Measurements from ENCODE around the gene DDX52. TPM values are rescaled to one million over a fixed set of nuclear protein-coding genes. Genes with fewer than 3 reads are reported as not detected.

Gene DDX52
- total and polyA plus RNA-seq, 2 of the 13 experiments (the other 11 are each of a cell fraction or from before 2014, with no cell fraction given): 8.9 to 36.1 TPM

- TF ChIP-seq ZNF407 (CRISPR knock-in tag; IDR thresholded peaks at IDR 0.05; ENCODE audit: not compliant biosample characterization) (peak; percentile 83), ESRRA (CRISPR knock-in tag; IDR thresholded peaks at IDR 0.05; ENCODE audit: low read depth) (peak; percentile 59; the same call in 1 of the 2 replicates), ZBTB39 (CRISPR knock-in tag; IDR thresholded peaks at IDR 0.05) (no peak), NFE2 (CRISPR knock-in tag; IDR thresholded peaks at IDR 0.05) (peak; percentile 44; the same call in 1 of the 2 replicates), ZNF652 (CRISPR knock-in tag; IDR thresholded peaks at IDR 0.05; ENCODE audit: borderline replicate concordance, low read depth) (no peak), ZNF318 (CRISPR knock-in tag; IDR thresholded peaks at IDR 0.05) (no peak; the same call in 1 of the 2 replicates), ZSCAN21 (CRISPR knock-in tag; IDR thresholded peaks at IDR 0.05; ENCODE audit: borderline replicate concordance) (peak; percentile 80), ZNF713 (CRISPR knock-in tag; IDR thresholded peaks at IDR 0.05) (no peak)
Observed at GRCh38 chr17:37609170-37610040, 33.8 kb downstream of the DDX52 start, which contains the start of gene SYNRG (continued).

All from HepG2 (cell line).